Endothelial cell of umbilical vein (primary cell): Measurements from ENCODE around the gene SAFB. TPM values are rescaled to one million over a fixed set of nuclear protein-coding genes. Genes with fewer than 3 reads are reported as not detected.

Experiments used
- BruUV-seq: library from RNA; stranded (reverse); fragments of 400-500 nt; replicated peaks from 2 replicates; lab custom pipeline; 2021; lab: Mats Ljungman, UMichigan
- CTCF ChIA-PET: fragments of 300-600, 350-600 bp; sonication (Branson Sonifier 250); formaldehyde crosslinking; loops from one replicate; lab custom pipeline; 2021; ENCODE audit warnings: antibody characterized with exemption, inconsistent platforms; lab: Charles Lee
- POLR2A ChIA-PET: fragments of 300-600, 350-600 bp; sonication (Branson Sonifier 250); formaldehyde crosslinking; loops from one replicate; lab custom pipeline; 2021; ENCODE audit warnings: antibody characterized with exemption, inconsistent platforms; lab: Charles Lee
- DNase-seq: peaks from one replicate; pipeline ENCODE4 v3.0.0-alpha.2; 2011; ENCODE audit warnings: low read depth, low spot score
- FAIRE-seq: peaks from 2 replicates; lab custom pipeline; 2011; peaks lifted over from hg19 to GRCh38; lab: Jason Lieb, UNC
- H2AFZ ChIP-seq: 2 replicates; pipeline ENCODE4 v1.6.0; 2012; ENCODE audit warnings: low read depth, low read length, control low read depth, inconsistent platforms
- H3K27ac ChIP-seq: 2 replicates; pipeline ENCODE4 v1.5.1; 2011; ENCODE audit warnings: low read depth, mild to moderate bottlenecking, control low read depth, low read length, moderate library complexity; ENCODE audit not compliant: insufficient read depth
- H3K27me3 ChIP-seq, 2 experiments: 2 replicates each; pipeline versions ENCODE4 v1.6.0 to v1.6.1; 2011; ENCODE audit warnings: low read length in 2 of 2, mixed read lengths in 1 of 2; ENCODE audit not compliant: control insufficient read depth in 2 of 2, insufficient read depth in 2 of 2
- H3K36me3 ChIP-seq, 2 experiments: 2 replicates in 1 of 2; 3 replicates in 1 of 2; pipeline ENCODE4 v1.5.1; 2011; ENCODE audit warnings: low read length in 2 of 2, mild to moderate bottlenecking in 1 of 2, moderate library complexity in 1 of 2; ENCODE audit not compliant: control insufficient read depth in 2 of 2, insufficient read depth in 2 of 2; ENCODE audit errors: extremely low read depth in 1 of 2
- H3K4me1 ChIP-seq: 3 replicates; pipeline ENCODE4 v1.5.1; 2011; ENCODE audit warnings: mild to moderate bottlenecking, low read length; ENCODE audit not compliant: control insufficient read depth, insufficient read depth; ENCODE audit errors: extremely low read depth
- H3K4me2 ChIP-seq: 2 replicates; pipeline ENCODE4 v1.6.1; 2011; ENCODE audit warnings: low read length, control low read depth, mixed read lengths; ENCODE audit not compliant: insufficient read depth
- H3K4me3 ChIP-seq, 3 experiments: fragments of 200-600 bp in 1 of 3; sonication (generic), shearing (Covaris generic) in 1 of 3; replicated peaks in 1 of 3; 2 replicates each; pipeline ENCODE4 v1.5.1; 2011 to 2016; ENCODE audit warnings: control low read depth in 3 of 3, low read length in 3 of 3, mild to moderate bottlenecking in 2 of 3, inconsistent platforms in 1 of 3, low read depth in 1 of 3, moderate library complexity in 1 of 3; ENCODE audit not compliant: insufficient read depth in 1 of 3
- H3K79me2 ChIP-seq: 2 replicates; pipeline ENCODE4 v1.6.0; 2012; ENCODE audit warnings: low read length, inconsistent platforms; ENCODE audit not compliant: control insufficient read depth, insufficient read depth
- H3K9ac ChIP-seq: replicated peaks from 2 replicates; pipeline ENCODE3; 2011; ENCODE audit warnings: low read length, control low read depth; ENCODE audit not compliant: insufficient read depth; ENCODE audit errors: extremely low read depth
- H3K9me1 ChIP-seq: replicated peaks from 3 replicates; pipeline ENCODE4 v1.6.0; 2011; ENCODE audit warnings: mild to moderate bottlenecking, low read length; ENCODE audit not compliant: control insufficient read depth, insufficient read depth; ENCODE audit errors: extremely low read depth
- H3K9me3 ChIP-seq: replicated peaks from 2 replicates; pipeline ENCODE4 v1.5.1; 2012; ENCODE audit warnings: low read length, inconsistent platforms; ENCODE audit not compliant: control insufficient read depth, insufficient read depth
- H4K20me1 ChIP-seq: replicated peaks from 2 replicates; pipeline ENCODE3; 2011; ENCODE audit warnings: mild to moderate bottlenecking, low read length; ENCODE audit not compliant: control insufficient read depth, insufficient read depth; ENCODE audit errors: extremely low read depth
- EZH2 ChIP-seq: IDR thresholded peaks from 2 replicates; pipeline ENCODE4 v1.6.1; 2012; ENCODE audit warnings: borderline replicate concordance, low read depth, mild to moderate bottlenecking, moderate library complexity, low read length, inconsistent platforms; ENCODE audit not compliant: severe bottlenecking
- FOS ChIP-seq: IDR thresholded peaks from 2 replicates; pipeline ENCODE4 v1.6.1; 2011; ENCODE audit warnings: mild to moderate bottlenecking, low read length, moderate library complexity, borderline replicate concordance; ENCODE audit not compliant: insufficient read depth
- GATA2 ChIP-seq: IDR thresholded peaks from 2 replicates; pipeline ENCODE4 v1.7.0; 2011; ENCODE audit warnings: low read depth, mild to moderate bottlenecking, moderate library complexity, mixed read lengths, low read length; ENCODE audit not compliant: insufficient read length, insufficient read depth
- JUN ChIP-seq: IDR thresholded peaks from 2 replicates; pipeline ENCODE4 v1.6.1; 2011; ENCODE audit warnings: borderline replicate concordance, low read depth; ENCODE audit not compliant: insufficient read length, insufficient read depth
- MAX ChIP-seq: IDR thresholded peaks from 2 replicates; pipeline ENCODE4 v1.6.1; 2011; ENCODE audit not compliant: insufficient read depth, insufficient read length
- MYC ChIP-seq: IDR thresholded peaks from one replicate; pipeline ENCODE4 v1.6.1; 2011; ENCODE audit warnings: mild to moderate bottlenecking, low read depth, low read length
- POLR2A ChIP-seq: IDR thresholded peaks from 2 replicates; pipeline ENCODE4 v1.6.1; 2012; ENCODE audit warnings: low read depth, mild to moderate bottlenecking, control low read depth, low read length
- POLR2AphosphoS5 ChIP-seq: IDR thresholded peaks from 2 replicates; pipeline ENCODE4 v1.6.1; 2012; ENCODE audit warnings: low read depth, mild to moderate bottlenecking, control low read depth, low read length, moderate library complexity; ENCODE audit not compliant: insufficient read depth
- dilution Hi-C: fragments of 300-500 bp; cut with MboI; formaldehyde crosslinking; loops from one replicate; pipeline ENCODE4 v1.15.0; 2019; ENCODE audit warnings: low sequenced_read_pairs; ENCODE audit not compliant: extremely low pct_ligation_motif_present
- intact Hi-C: fragments of 100-400 bp; cut with micrococcal nuclease; formaldehyde crosslinking; loops from one replicate; pipeline ENCODE4 v1.10.0; 2022
- polyA plus RNA-seq, 4 experiments: library from polyadenylated mRNA; depleted of rRNA in 3 of 4; stranded (reverse) in 3 of 4; unstranded in 1 of 4; fragments of >200 nt; gene quantifications; 2 replicates each; pipeline versions ENCODE4 v1.2.1 to v1.2.3, GENCODE V29; 2011 to 2012; ENCODE audit warnings: missing spikeins in 1 of 4
- total RNA-seq: library from RNA; stranded (reverse); gene quantifications from 2 replicates; pipeline ENCODE4 v1.2.3, GENCODE V29; 2021
- TF ChIP-seq, protein P1 (sequence below), 2 donors: IDR thresholded peaks; 1 replicate in 1 of 2; 2 replicates in 1 of 2; pipeline ENCODE4 v1.5.1; 2011; ENCODE audit warnings: low read length in 2 of 2, mild to moderate bottlenecking in 2 of 2, moderate library complexity in 2 of 2, control low read depth in 1 of 2, inconsistent platforms in 1 of 2, low read depth in 1 of 2; ENCODE audit not compliant: insufficient read depth in 1 of 2; ENCODE audit errors: extremely low read depth in 1 of 2

Gene SAFB
- total and polyA plus RNA-seq, 2 donors (not counting 3 experiments of a cell fraction or from before 2014, with no cell fraction given), result 44.7 to 109 TPM

GRCh38 chr19:5600797-5601196, 22.1 kb upstream of the SAFB start:
- TF ChIP-seq, protein P1, sequence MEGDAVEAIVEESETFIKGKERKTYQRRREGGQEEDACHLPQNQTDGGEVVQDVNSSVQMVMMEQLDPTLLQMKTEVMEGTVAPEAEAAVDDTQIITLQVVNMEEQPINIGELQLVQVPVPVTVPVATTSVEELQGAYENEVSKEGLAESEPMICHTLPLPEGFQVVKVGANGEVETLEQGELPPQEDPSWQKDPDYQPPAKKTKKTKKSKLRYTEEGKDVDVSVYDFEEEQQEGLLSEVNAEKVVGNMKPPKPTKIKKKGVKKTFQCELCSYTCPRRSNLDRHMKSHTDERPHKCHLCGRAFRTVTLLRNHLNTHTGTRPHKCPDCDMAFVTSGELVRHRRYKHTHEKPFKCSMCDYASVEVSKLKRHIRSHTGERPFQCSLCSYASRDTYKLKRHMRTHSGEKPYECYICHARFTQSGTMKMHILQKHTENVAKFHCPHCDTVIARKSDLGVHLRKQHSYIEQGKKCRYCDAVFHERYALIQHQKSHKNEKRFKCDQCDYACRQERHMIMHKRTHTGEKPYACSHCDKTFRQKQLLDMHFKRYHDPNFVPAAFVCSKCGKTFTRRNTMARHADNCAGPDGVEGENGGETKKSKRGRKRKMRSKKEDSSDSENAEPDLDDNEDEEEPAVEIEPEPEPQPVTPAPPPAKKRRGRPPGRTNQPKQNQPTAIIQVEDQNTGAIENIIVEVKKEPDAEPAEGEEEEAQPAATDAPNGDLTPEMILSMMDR (IDR thresholded peaks at IDR 0.05; ENCODE audit: extremely low read depth in 1 of 2, insufficient read depth in 1 of 2, low read depth in 1 of 2, low read length in 2 of 2), result no peak
- TF ChIP-seq JUN (no peak), FOS (no peak), GATA2 (no peak), POLR2A (no peak), MAX (no peak), POLR2AphosphoS5 (no peak), EZH2 (no peak), MYC (no peak)
- Histone ChIP-seq H3K79me2 (peaks cover 7% of the 10 kb centered on the region), H3K4me3 (no peak overlapping the region), H3K9me3 (no peaks in the 10 kb centered on the region), H3K9me1 (no peaks in the 10 kb centered on the region), H3K9ac (no peak overlapping the region), H3K27ac (no peak overlapping the region), H4K20me1 (no peaks in the 10 kb centered on the region), H3K36me3 (peaks cover 38 to 65% of the 10 kb centered on the region in 2 experiments), H2AFZ (no peak overlapping the region), H3K27me3 (no peaks in the 10 kb centered on the region), H3K4me2 (no peak overlapping the region), H3K4me1 (no peaks in the 10 kb centered on the region)
- intact Hi-C loops, result no loop called here
- FAIRE-seq, result no peak
- dilution Hi-C loops, result no loop called here
- POLR2A ChIA-PET, result no interaction called here
- no TSS peak for BruUV-seq
- CTCF ChIA-PET, result interaction anchor here (1.2 kb wide), 1 partner anchor 21 kb away, joined by 3 read pairs; no protein-coding TSS in a partner anchor
- no peak for DNase-seq
